Adrenal gland (tissue), 12 donors: ENCODE data around the gene CEP63. TPM values are rescaled to one million over a fixed set of nuclear protein-coding genes. Genes with fewer than 3 reads are reported as not detected.

Experiments used
- DNase-seq, 7 donors: peaks; one replicate each; pipeline ENCODE4 v3.0.0-alpha.2; 2019 to 2020
- H3K27ac ChIP-seq, 5 donors: fragments of 200-600 bp; sonication (generic) in 4 of 5; 1 replicate in 3 of 5; 2 replicates in 2 of 5; pipeline versions ENCODE4 v1.5.1 to v1.8.0; 2016 to 2020; ENCODE audit warnings: mild to moderate bottlenecking in 1 of 5
- H3K27me3 ChIP-seq: fragments of 200-600 bp; 2 replicates; pipeline ENCODE4 v1.8.0; 2021
- H3K36me3 ChIP-seq, 2 donors: fragments of 200-600 bp; replicated peaks in 1 of 2; 1 replicate in 1 of 2; 2 replicates in 1 of 2; pipeline versions ENCODE4 v1.5.1 to v1.8.0; 2018 to 2022
- H3K4me1 ChIP-seq, 2 donors: fragments of 200-600 bp; replicated peaks in 1 of 2; 1 replicate in 1 of 2; 2 replicates in 1 of 2; pipeline versions ENCODE4 v1.5.1 to v1.8.0; 2018 to 2021
- H3K4me3 ChIP-seq, 4 donors: fragments of 200-600 bp; sonication (generic) in 3 of 4; one replicate each; pipeline ENCODE4 v1.5.1; 2016 to 2018
- H3K9me3 ChIP-seq, 3 donors: fragments of 200-600 bp; sonication (generic) in 1 of 3; replicated peaks in 1 of 3; 1 replicate in 2 of 3; 2 replicates in 1 of 3; pipeline versions ENCODE4 v1.5.1 to v1.8.0; 2016 to 2021
- POLR2A ChIP-seq, 2 donors: fragments of 450-650 bp; IDR thresholded peaks; one replicate each; pipeline ENCODE4 v1.6.1; 2017; ENCODE audit warnings: antibody characterized with exemption in 2 of 2, mild to moderate bottlenecking in 2 of 2, moderate library complexity in 1 of 2
- WGBS, 4 donors: extraction: QIAGEN DNeasy Blood & Tissue Kit in 2 of 4; methylation state at CpG; one replicate each; pipeline versions ENCODE4 v1.1.5 to v1.1.7; 2013 to 2017; 5-methylcytosine and 5-hydroxymethylcytosine counted together
- intact Hi-C, 2 donors: fragments of 100-400 bp; cut with DNase I; formaldehyde crosslinking; loops; one replicate each; pipeline versions ENCODE4 v1.14.1 to v1.15.0; 2022 to 2023
- polyA plus RNA-seq, 3 donors: library from polyadenylated mRNA; stranded (reverse); fragments of 200-250 nt in 2 of 3; fragments of 350-450 nt in 1 of 3; fragmentation: Illumina TruSeq in 1 of 3; extraction: RNeasy Lipid Tissue Mini Kit (QIAGEN cat#74804) in 1 of 3; gene quantifications; one replicate each; pipeline ENCODE4 v1.2.3, GENCODE V29; 2013 to 2014
- total RNA-seq, 9 donors: library from RNA; depleted of rRNA in 4 of 9; stranded (reverse); fragments of >200 nt in 4 of 9; fragments of 120-200 nt in 1 of 9; fragmentation: NEBNext Ultra II Directional in 1 of 9; extraction: Animal tissue kit (Norgen Biotek cat#: 25700) in 1 of 9; gene quantifications; one replicate each; pipeline versions ENCODE4 v1.1.0 to v1.2.4, GENCODE V29; 2013 to 2023
- TF ChIP-seq, protein P1 (sequence below), 6 experiments: fragments of 450-650 bp in 4 of 6; fragments of 200-600 bp in 2 of 6; sonication (generic) in 1 of 6; IDR thresholded peaks; 1 replicate in 5 of 6; 2 replicates in 1 of 6; pipeline versions ENCODE4 v1.5.1 to v1.8.0; 2016 to 2021; ENCODE audit warnings: antibody characterized with exemption in 6 of 6, mild to moderate bottlenecking in 2 of 6, moderate library complexity in 1 of 6
- donor health status: healthy with polysubstance abuse.
- donor health status: Bipolar disorder and iron deficiency.
- donor health status: DM: yes; HTN: yes; CAD: no.
- donor health status: DM: no; HTN: no; CAD: no.
- donor health status: DM: no; HTN: no; CAD: no.
- donor health status: DM: yes; HTN: yes; CAD: no.

Gene CEP63
- total and polyA plus RNA-seq, 12 donors = 8.8 to 43.7 (median 19.8) TPM

DNA sequence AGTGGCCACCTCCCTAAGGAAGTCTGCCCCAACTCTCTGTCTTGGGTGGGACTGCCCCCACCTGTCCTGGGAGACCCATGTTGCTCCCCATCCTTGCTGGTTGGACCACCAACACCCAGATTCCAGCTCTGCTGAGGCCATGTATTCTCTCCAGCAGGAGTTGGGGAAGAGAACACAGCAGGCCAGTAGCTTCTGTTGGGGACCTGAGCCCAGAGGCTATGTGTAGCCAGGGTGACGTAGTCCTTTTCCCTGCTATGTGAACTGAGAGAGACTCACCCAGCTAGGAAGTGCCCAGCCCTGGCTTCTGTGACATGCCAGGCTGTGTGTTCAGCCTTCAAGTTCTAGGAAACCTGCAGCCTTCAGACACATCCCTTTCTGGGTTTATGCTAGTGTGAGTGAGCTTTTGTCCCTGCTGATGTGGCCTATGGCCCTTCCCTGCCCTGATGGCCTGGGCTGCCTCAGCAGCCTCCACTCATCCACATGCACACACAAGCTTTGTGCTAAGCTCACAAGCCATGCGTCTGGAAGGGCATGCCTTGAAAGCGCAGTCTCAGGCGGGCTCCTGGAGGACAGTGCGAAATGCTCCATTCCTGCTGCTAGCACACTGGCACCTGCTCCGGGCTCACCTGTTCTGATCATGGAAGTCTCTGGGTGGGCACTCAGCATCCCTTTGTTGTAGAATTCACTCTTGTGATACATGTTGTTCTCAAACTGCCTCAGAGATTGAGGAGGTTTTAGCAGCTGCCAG is 122.3 kb downstream of the CEP63 start:
- peak in 1 of 7 donors; percentile 54 for DNase-seq
- H3K4me3 ChIP-seq = no peak overlapping the region
- H3K27me3 ChIP-seq = no peaks in the 10 kb centered on the region
- no peak for TF ChIP-seq POLR2A (IDR thresholded peaks at IDR 0.05)
- TF ChIP-seq, protein P1, sequence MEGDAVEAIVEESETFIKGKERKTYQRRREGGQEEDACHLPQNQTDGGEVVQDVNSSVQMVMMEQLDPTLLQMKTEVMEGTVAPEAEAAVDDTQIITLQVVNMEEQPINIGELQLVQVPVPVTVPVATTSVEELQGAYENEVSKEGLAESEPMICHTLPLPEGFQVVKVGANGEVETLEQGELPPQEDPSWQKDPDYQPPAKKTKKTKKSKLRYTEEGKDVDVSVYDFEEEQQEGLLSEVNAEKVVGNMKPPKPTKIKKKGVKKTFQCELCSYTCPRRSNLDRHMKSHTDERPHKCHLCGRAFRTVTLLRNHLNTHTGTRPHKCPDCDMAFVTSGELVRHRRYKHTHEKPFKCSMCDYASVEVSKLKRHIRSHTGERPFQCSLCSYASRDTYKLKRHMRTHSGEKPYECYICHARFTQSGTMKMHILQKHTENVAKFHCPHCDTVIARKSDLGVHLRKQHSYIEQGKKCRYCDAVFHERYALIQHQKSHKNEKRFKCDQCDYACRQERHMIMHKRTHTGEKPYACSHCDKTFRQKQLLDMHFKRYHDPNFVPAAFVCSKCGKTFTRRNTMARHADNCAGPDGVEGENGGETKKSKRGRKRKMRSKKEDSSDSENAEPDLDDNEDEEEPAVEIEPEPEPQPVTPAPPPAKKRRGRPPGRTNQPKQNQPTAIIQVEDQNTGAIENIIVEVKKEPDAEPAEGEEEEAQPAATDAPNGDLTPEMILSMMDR (IDR thresholded peaks at IDR 0.05) = no peak
- no peaks in the 10 kb centered on the region for H3K9me3 ChIP-seq
- no peak overlapping the region for H3K27ac ChIP-seq
- peaks cover 0 to 15% of the 10 kb centered on the region in 2 donors for H3K4me1 ChIP-seq
- intact Hi-C loops = loop anchor here in 1 of 2 donors (10.0 kb wide), 2 partner anchors 147 to 887 kb away; no protein-coding TSS in a partner anchor
- 92 to 98% (median 95%) methylated on average over 6 of the region's 6 CpGs for WGBS, 4 donors
- H3K36me3 ChIP-seq = no peaks in the 10 kb centered on the region

DNA sequence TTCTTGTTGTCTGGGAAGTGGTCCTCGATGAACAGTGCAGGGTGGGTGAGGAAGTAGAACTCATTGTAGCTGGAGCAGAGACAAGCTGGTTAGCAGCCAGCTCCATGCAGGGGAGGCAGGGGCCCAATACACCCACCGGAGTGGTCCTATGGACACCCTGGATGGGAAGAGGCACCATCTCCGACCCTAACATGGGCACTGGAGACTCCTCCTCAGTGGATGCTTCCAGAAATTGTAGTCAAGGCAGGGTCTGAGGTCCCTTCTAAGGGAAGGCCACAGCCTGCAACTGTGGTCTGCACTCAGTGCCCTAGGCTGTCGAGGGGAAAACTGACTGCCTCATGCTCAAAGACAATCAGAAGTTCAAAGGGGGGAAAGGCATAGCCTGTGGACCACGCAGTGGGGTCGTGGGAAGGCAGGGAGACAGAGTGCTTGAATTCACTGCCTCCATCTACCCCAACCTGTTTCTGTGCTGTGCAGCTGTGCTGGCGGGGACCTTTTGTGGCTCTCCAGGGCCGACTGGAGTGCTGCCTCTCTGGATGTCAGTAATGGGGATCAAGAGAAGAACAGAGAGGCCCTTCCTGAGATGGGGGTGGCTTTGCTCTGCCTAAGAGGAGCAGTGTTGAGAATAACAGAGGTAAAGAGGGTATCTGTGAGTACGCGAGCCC is 123.0 kb downstream of the CEP63 start:
- intact Hi-C loops = loop anchor here in 1 of 2 donors (10.0 kb wide), 2 partner anchors 146 to 886 kb away; no protein-coding TSS in a partner anchor
- no peaks in the 10 kb centered on the region for H3K36me3 ChIP-seq
- H3K27me3 ChIP-seq = no peaks in the 10 kb centered on the region
- H3K4me1 ChIP-seq = peaks cover 0 to 15% of the 10 kb centered on the region in 2 donors
- no peak overlapping the region for H3K27ac ChIP-seq
- no peaks in the 10 kb centered on the region for H3K9me3 ChIP-seq
- no peak for TF ChIP-seq POLR2A (IDR thresholded peaks at IDR 0.05)
- TF ChIP-seq, protein P1 (IDR thresholded peaks at IDR 0.05) = no peak
- 89 to 93% (median 90%) methylated on average over 6 to 10 of the region's 10 CpGs for WGBS, 4 donors
- H3K4me3 ChIP-seq = no peak overlapping the region
- peak in 1 of 7 donors; percentile 46 for DNase-seq

DNA sequence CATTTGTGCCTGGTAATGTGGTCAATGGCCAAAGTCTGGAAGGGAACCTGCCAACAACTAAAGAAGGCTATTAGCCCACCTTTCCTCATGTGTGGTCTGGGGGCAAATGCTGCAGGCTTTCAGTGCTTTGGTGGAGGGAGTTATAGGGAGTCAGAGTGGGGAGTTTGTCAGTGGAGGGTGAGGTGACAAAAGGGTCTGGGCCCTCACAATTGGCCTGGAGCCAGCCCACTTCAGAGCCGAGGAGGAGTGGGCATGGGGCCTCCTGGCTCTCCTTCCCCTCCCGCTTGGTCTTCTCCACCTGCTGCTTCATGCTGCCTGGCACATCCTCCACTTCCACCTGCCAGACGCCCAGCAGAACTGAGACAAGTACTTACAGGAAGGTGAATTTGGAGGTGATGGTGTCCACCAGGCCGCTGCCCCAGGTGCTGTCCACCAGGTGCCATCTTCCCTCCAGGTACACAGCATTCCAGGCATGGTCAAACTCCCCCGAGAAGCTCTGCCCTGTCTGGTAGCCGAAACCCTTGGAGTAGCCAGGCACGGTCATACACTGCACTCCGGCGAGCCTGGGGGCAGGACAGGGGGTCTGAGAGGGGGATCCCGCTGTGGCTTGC is 124.1 kb downstream of the CEP63 start:
- Histone ChIP-seq H3K4me1 (peaks cover 0 to 15% of the 10 kb centered on the region in 2 donors), H3K36me3 (no peaks in the 10 kb centered on the region), H3K27ac (no peak overlapping the region), H3K27me3 (no peaks in the 10 kb centered on the region), H3K4me3 (no peak overlapping the region), H3K9me3 (no peaks in the 10 kb centered on the region)
- DNase-seq = peak in 1 of 7 donors; percentile 46
- TF ChIP-seq POLR2A (IDR thresholded peaks at IDR 0.05) = no peak
- TF ChIP-seq, protein P1 (IDR thresholded peaks at IDR 0.05) = no peak
- WGBS, 4 donors = 72 to 85% (median 82%) methylated on average over 4 to 10 of the region's 10 CpGs
- intact Hi-C loops = loop anchor here in 1 of 2 donors (10.0 kb wide), 2 partner anchors 145 to 885 kb away; no protein-coding TSS in a partner anchor
